RCC 7860 (cell line): Measurements from ENCODE around the gene RNF11.

Source experiments
- DNase-seq: peaks from one replicate; pipeline ENCODE4 v3.0.0-alpha.2; 2015; ENCODE audit warnings: low spot score
- FAIRE-seq: peaks from 2 replicates; lab custom pipeline; 2012; peaks lifted over from hg19 to GRCh38; lab: Jason Lieb, UNC

Gene RNF11

DNA sequence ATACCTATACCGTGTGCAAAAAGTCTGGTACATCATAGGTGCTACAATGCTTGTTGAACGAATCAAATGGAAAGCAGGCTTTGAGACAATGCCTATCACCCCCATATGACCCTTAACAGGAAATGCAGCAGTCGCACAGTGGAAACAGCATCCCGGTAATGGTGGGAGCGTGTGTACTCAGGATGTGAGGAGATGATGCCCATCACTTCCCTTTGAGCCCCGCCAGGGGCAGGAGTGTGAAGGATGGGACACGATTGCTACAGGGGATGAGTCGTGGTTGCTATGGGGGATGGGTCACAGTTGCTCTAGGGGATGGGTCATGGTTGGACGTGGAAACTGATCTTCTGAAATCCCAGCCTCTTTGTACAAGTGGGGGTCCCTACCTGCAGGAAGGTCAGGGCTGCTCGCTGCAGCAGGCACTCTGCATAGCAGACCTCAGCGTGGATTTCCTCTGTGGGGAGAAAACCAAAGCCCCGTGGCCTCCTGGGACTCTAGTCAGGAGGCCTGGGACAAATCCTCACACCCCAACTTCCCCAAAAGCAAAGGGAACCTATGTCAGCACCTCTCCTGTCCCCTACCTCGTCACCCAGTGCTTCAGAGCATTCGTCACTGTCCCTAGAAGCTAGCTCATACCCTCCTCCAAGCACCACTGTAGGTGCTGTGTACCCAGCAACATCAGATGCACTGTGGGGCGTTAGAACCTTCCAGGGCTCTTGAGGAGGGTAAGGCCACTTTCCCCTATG, 75.0 kb downstream of the RNF11 start:
- no peak for DNase-seq
- FAIRE-seq = no peak

DNA sequence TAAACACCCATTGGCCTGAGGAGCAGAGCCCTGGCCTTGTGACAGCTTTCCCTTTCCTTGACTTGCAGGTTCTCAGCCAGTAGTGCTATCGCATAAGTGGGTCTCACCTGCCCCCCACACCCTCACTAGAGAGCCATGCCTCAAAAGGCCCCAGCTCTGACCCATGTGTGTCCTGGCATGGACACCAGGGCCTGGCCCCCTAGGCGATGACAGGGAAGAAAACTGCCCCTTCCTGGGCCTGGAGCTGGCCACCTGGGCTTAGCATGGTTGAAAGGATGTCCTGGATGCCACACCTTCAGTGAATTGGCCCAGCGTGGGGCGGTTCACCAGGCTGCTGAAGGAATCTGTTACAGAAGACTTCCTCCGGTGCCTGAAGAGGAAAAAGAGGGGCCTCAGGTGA, 75.8 kb downstream of the RNF11 start:
- FAIRE-seq (no peak), DNase-seq (no peak)

GRCh38 chr1:51312718-51313117, 76.6 kb downstream of the RNF11 start:
- DNase-seq (no peak), FAIRE-seq (no peak)

DNA sequence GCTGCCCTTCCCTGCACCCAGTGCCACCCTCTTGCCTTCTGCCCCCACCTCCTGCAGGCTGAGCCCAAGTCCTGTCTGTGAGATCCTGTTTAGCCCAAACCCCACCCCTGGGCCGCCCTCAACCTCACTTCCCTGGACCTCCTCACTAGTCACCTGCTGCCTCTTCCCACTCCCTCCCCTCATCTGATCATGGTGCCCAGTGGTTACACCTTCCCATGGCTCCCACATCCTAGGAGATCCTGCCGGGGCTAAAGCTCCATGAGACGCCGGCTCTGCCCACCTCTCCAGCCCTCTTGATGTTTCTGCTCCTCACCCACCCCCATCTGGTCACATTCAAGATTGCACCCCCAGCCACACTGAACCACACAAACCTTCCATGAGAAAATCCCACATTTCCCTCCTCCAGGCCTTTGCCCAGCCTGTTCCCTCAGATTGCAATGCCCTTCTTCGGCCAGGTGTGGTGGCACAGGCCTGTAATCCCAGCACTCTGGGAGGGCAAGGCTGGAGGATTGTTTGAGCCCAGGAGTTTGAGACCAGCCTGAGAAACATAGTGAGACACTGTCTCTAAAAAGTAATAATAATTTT, 77.3 kb downstream of the RNF11 start:
- no peak for FAIRE-seq
- peak; percentile 11 for DNase-seq

DNA sequence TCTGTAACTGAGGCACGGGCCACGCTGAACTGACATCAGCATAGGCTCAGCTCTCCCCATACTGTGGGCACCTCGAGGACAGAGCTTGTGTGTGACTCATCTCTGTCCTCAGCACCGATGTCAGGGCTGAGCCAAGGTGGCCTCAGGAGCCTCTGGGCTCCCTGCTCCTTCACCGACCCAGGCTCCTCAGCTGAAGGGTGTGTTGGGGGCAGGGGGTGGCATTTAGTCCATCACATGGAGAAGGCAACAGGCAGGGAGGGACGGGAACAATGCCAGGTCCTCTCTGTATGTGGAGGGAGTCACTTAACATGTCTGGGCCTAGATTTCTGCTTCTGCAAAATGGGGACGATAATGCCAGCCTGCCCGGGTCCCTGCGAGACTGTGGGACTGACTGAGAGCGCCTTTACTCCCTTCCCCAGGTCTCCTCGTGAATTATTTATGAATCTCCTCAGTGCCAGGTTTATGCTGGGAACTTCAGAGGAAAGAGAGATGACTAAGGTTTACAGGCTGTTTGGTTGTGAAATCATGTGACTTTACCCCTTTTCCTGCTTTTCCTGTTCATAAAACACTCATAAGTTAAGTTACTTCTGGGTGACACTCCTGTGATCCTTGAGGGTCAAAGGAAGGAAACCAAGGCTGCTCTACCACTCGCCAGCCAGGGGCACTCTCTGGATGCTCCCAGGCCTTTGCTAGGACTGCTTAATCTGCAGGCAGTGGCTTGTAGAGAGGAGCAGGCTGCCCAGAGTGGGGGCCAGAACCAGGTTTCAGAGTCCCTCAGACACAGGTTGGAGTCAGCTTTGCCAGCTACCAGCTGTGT, 78.1 kb downstream of the RNF11 start:
- DNase-seq (peak; percentile 88), FAIRE-seq (peak; percentile 94)

GRCh38 chr1:51314974-51315373, 78.9 kb downstream of the RNF11 start:
- DNase-seq (no peak), FAIRE-seq (no peak)

- FAIRE-seq = no peak
- DNase-seq = peak; percentile 76
These were observed 80.2 kb downstream of the RNF11 start for GRCh38 chr1:51316113-51316845.

DNA sequence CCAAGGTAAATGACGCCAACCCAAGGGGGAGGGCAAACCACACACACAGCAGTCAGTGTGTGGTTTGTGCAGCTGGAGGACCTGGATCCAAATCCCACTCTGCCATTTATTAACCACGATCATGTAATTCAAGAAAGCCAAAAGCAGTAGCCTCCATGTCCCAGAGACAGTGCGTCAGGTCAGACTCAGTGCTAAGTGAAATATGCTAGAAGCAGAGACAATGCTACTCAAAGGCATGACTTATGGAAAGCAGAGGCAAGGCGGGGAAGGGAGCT, 80.7 kb downstream of the RNF11 start:
- FAIRE-seq (peak; percentile 97), DNase-seq (peak; percentile 92)

DNA sequence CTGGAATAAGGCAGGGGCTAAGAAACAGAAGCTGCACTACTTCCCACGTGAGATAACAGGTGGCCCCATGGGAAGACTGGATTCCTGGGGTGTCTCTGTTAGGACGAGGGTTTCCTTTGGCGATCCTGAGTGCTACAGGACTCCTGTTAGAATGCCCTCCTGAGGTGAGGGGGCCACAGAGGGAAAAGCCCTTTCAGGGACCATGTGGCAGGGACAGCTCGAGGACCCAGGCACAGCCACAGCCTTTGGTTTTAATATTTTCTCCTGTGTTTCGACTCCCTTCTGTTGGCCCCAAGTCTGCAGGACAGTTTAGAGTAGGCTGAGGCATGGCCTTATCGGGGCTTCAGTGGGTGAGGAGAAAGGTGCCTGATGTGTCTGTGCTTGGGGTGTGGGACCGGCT, 81.7 kb downstream of the RNF11 start:
- DNase-seq (no peak), FAIRE-seq (no peak)

DNA sequence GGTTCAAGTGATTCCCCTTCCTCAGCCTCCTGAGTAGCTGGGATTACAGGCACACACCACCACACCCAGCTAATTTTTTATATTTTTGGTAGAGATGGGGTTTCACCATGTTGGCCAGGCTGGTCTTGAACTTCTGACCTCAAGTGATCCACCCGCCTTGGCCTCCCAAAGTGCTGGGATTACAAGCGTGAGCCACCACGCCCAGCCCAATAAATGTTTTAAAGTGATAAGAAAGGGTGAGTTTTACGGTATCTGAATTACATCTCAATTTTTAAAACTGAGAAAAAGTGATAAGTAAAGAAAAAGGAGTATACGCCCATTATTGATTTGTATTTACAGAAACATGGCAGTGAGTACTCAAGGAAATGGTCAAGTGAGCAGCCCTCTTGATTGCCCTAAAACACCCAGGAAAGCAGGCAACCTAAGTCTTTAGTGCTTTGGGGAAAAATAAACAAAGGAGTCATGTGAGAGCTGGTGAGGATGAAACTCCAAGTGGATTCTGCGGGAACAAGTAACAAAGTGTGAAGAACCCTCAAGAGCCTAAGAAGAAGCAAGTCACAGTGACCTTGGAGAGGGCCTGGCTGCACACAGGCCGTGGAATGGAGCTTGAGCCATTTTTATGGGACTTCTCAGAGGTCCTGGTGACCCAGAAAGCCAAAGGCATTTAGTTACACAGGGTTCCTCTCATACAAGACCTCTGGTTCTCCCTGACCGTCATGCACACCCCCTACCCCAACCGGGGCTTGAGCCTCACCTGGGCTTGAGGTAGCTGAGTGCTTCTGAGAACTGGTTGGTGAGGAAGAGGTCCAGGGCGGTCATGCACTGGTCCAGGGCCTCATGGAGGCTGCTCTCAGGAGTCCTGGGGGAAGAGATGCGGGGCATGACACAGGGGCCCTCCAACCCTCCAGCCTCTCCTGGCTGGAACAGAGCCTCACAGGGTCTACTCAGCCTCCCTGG, 85.2 kb downstream of the RNF11 start:
- FAIRE-seq (no peak), DNase-seq (no peak)

GRCh38 chr1:51321924-51322280, 85.8 kb downstream of the RNF11 start:
- no peak for DNase-seq
- FAIRE-seq = no peak

GRCh38 chr1:51322417-51323101, 86.5 kb downstream of the RNF11 start:
- DNase-seq (no peak), FAIRE-seq (no peak)
